Measurements from ENCODE around the gene ICAM3. TPM values are rescaled to one million over a fixed set of nuclear protein-coding genes. Genes with fewer than 3 reads are reported as not detected.

ICAM3 gene
- polyA plus RNA-seq, 6 donors from 2014 or later, result 156 to 235 (median 200) TPM

DNA sequence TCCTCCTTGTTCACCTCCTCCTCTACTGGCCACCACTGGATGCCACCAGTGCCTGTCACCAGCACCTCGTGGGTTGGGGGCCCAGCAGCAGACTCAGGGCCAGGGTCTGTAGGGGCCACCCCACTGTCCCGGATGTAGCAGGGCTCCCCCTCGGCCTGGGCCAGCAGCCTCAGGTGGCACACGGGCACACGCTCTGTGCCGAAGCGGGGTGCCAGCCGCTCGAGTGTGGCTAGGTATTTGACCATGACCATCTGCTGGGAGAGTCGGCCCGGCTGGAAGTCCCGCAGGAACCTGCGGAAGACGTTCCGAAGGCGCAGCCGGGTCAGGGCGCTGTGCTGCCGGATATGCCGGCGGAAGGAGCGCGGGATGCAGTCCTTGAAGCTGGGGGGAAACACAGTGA lies 26.1 kb upstream of the ICAM3 start:
- Mint-ChIP-seq H3K27ac (no peak overlapping the region), H3K27me3 (no peaks in the 10 kb centered on the region), H3K36me3 (peaks cover 4 to 18% of the 10 kb centered on the region in 2 donors), H3K9me3 (no peaks in the 10 kb centered on the region), H3K4me3 (no peak overlapping the region), H3K4me1 (peaks cover 7 to 11% (median 8%) of the 10 kb centered on the region in 3 donors)
- ATAC-seq (ENCODE audit: low read depth in 2 of 2) (no peak), DNase-seq (no peak)

DNA sequence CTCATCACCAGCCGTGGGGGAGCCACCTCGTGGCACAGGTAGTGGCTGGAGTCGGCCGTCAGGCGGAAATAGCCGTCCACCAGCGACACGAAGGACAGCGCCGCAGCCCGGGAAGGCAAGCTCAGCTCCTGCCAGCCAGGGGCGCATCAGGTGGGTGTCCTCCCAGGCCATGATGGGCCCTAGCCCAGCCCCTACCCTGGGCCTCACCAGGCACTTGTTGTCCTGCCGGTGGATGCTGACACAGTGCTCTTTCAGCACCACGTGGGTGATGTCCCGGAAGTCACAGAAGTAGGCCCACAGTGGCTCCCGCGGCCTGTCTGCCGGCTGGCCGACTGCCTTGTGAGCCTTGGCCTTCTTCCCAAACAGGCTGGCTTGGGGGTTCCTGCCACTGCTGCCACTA lies 25.2 kb upstream of the ICAM3 start:
- Mint-ChIP-seq H3K27me3 (no peaks in the 10 kb centered on the region), H3K36me3 (peaks cover 4 to 16% of the 10 kb centered on the region in 2 donors), H3K4me3 (no peak overlapping the region), H3K27ac (no peak overlapping the region), H3K9me3 (no peaks in the 10 kb centered on the region), H3K4me1 (peaks cover 7 to 11% (median 7%) of the 10 kb centered on the region in 3 donors)
- ATAC-seq (ENCODE audit: low read depth in 2 of 2) (no peak), DNase-seq (no peak)

DNA sequence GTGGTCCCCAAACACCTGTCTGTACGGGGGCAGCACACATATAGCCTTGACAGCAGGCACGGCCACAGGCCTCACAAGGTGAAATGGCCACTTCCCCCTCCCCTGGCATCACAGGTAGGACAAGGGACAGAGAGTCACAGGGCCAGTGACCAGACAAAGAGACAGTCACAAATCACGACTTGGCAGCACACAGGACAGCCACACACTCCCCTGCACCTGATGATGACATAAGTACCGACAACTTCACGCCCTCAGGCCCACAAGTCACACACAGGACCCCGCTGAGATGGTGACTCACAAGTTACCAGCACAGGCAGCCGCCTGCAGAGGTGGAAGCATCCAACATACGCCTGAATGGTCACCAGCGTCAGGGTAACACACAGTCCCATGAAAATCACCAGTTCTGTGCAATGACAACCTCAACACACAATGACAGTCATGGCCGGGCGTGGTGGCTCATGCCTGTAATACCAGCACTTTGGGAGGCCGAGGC lies 24.4 kb upstream of the ICAM3 start:
- H3K9me3 Mint-ChIP-seq, result no peaks in the 10 kb centered on the region
- H3K27me3 Mint-ChIP-seq, result no peaks in the 10 kb centered on the region
- H3K27ac Mint-ChIP-seq, result no peak overlapping the region
- peak overlapping the region in 1 of 8 donors; percentile 50 for H3K4me3 Mint-ChIP-seq
- no peak for DNase-seq
- no peak for ATAC-seq (ENCODE audit: low read depth in 2 of 2)
- peaks cover 5 to 7% (median 5%) of the 10 kb centered on the region in 3 donors for H3K4me1 Mint-ChIP-seq
- H3K36me3 Mint-ChIP-seq, result peaks cover 4 to 10% of the 10 kb centered on the region in 2 donors

DNA sequence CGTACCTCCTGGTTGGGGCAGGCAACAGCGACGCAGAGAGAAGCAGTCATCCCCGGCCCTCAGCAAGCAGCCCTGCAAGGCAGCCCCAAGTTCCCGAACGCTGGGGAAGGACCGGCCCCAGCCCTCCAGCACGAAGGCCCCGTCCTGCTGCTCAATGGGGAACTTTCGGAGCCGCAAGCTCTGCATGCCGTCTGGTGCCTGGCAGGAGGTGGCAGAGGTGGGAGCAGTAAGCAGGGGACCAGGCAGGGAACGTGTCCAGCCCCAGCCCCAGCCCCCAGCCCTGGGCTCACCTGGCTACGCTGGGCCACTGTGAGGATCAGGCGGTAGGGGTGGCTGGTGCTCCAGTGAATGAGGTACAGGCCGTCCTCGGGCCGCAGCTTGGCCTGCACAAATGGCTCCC lies 22.8 kb upstream of the ICAM3 start:
- H3K9me3 Mint-ChIP-seq, result no peaks in the 10 kb centered on the region
- no peak overlapping the region for H3K4me3 Mint-ChIP-seq
- peaks cover 4 to 10% of the 10 kb centered on the region in 2 donors for H3K36me3 Mint-ChIP-seq
- no peaks in the 10 kb centered on the region for H3K27me3 Mint-ChIP-seq
- no peak overlapping the region for H3K27ac Mint-ChIP-seq
- H3K4me1 Mint-ChIP-seq, result peaks cover 5 to 7% (median 5%) of the 10 kb centered on the region in 3 donors
- no peak for DNase-seq
- no peak for ATAC-seq (ENCODE audit: low read depth in 2 of 2)

DNA sequence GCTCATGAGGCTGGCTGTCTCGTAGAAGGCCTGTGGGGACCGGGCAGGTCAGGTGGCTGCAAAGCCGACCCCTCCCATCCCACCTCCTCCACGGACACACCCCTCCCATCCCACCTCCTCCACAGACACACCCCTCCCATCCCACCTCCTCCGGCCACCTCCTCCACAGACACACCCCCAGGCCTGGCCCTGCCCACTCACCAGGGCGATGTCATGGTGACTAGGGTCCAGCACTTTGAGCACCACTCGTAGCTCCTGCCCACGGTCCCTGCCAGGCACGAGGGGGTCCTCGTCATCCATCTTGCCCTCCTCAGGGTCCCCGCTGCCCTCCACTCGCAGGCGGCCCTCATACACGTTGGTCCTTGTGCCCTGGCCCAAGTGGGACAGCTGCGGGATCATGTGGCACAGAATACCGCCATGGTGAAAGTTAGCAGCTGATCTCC lies 22.2 kb upstream of the ICAM3 start:
- ATAC-seq (ENCODE audit: low read depth in 2 of 2), result no peak
- no peaks in the 10 kb centered on the region for H3K27me3 Mint-ChIP-seq
- no peak overlapping the region for H3K4me3 Mint-ChIP-seq
- no peak overlapping the region for H3K27ac Mint-ChIP-seq
- H3K4me1 Mint-ChIP-seq, result peaks cover 5% of the 10 kb centered on the region in 3 donors
- H3K36me3 Mint-ChIP-seq, result peaks cover 4 to 10% of the 10 kb centered on the region in 2 donors
- H3K9me3 Mint-ChIP-seq, result no peaks in the 10 kb centered on the region
- no peak for DNase-seq

DNA sequence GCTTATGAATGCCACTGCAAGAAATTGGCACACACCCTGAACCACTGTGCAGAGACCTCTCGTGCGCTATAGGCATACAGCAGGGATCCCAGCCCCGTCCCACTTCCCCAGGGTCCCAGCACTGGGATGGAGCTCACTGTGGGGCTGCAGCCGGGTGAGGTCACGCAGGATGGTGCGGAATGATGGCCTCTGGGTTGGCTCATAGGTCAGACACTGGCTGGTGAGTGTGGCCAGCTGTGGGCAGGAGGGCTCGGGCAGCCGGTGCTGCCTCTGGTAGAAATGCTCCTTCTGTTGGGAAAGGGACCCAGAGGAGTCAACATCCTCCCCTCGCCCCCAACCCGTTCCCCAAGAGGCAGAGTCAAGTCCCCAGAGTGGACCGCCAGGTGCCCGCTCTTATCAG lies 17.0 kb upstream of the ICAM3 start:
- H3K27me3 Mint-ChIP-seq, result no peaks in the 10 kb centered on the region
- no peak overlapping the region for H3K27ac Mint-ChIP-seq
- ATAC-seq (ENCODE audit: low read depth in 2 of 2) (no peak), DNase-seq (no peak)
- no peaks in the 10 kb centered on the region for H3K9me3 Mint-ChIP-seq
- H3K36me3 Mint-ChIP-seq, result peaks cover 0 to 22% of the 10 kb centered on the region in 2 donors
- H3K4me1 Mint-ChIP-seq, result peaks cover 0 to 11% (median 5%) of the 10 kb centered on the region in 3 donors
- H3K4me3 Mint-ChIP-seq, result no peak overlapping the region

DNA sequence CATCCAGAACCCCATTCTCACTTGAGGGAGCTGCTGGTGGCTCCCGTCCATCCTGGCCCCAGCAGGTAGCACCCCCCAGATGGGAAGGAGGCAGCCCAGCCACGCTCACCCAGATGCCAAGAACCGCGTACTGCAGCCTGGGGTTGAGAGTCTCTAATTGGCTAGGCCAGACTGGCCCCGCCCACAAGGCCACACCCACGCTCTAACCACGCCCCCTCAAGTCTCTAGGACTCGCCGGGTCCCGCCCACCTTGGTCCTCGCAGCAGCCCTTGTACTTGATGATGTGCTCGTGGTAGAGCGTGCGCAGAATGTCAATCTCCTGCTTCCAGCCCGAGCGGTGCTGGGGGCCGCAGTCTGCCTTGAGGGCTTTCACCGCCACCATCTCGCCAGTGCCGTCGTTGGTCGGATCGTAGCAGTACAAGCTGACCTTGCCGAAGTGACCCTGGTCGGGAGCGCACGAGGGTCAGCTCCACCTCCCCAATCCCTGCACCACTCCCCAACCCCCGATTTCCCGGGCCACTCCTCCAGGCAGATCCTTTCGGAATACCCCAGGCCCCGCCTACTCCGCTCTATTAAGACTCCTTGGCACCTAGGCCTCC lies 14.5 kb upstream of the ICAM3 start:
- H3K4me3 Mint-ChIP-seq, result no peak overlapping the region
- H3K4me1 Mint-ChIP-seq, result peaks cover 0 to 6% (median 0%) of the 10 kb centered on the region in 3 donors
- ATAC-seq (ENCODE audit: low read depth in 2 of 2), result peak in 1 of 2 donors; percentile 39
- no peak for DNase-seq
- peaks cover 0 to 14% of the 10 kb centered on the region in 2 donors for H3K36me3 Mint-ChIP-seq
- H3K9me3 Mint-ChIP-seq, result no peaks in the 10 kb centered on the region
- no peaks in the 10 kb centered on the region for H3K27me3 Mint-ChIP-seq
- H3K27ac Mint-ChIP-seq, result peak overlapping the region in 1 of 6 donors; percentile 16

DNA sequence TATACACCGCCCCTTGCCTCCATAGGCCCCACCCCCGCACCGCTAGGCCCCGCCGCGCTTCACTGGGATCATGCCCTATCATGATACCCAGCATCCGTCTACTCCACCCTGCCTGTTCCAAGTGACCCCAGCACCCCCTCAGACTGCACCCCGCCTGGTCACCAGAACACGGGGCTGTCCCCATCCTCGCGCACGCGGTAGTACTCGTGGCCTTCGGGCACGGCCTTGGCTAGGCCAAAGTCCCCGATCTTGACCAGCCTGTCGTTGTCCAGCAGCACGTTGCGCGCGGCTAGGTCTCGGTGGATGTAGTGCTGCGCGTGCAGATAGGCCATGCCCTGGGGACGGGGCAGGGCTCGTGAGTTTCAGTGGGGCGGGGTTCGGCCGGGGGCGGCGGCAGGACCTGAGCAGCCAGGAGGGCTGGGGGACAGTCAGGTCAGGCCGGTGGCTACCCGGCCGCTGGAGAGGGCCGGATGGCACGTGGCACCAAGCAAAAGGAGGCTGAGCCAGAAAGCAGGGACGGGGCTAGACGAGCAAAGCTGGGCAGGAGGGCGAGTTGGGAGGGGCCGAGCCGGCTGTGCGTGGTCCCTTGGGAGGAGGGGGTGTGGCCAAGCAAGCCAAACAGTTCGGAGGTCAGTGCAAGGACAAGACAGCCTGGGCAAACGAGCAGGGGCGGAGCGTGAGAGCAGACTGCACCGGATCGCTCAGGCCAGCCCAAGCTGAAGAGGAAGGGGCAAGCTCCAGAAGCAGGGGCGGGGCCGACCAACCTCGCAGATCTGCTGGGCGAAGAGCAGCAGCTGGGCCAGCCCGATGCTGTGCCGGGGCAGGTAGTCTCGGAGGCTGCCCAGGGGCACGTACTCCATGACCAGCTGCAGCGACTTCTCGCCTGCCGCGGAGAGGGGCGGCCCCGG lies 13.6 kb upstream of the ICAM3 start:
- peaks cover 0 to 14% of the 10 kb centered on the region in 2 donors for H3K36me3 Mint-ChIP-seq
- peaks cover 0 to 6% (median 0%) of the 10 kb centered on the region in 3 donors for H3K4me1 Mint-ChIP-seq
- H3K4me3 Mint-ChIP-seq, result no peak overlapping the region
- no peak for ATAC-seq (ENCODE audit: low read depth in 2 of 2)
- no peaks in the 10 kb centered on the region for H3K9me3 Mint-ChIP-seq
- H3K27me3 Mint-ChIP-seq, result no peaks in the 10 kb centered on the region
- no peak overlapping the region for H3K27ac Mint-ChIP-seq
- no peak for DNase-seq

DNA sequence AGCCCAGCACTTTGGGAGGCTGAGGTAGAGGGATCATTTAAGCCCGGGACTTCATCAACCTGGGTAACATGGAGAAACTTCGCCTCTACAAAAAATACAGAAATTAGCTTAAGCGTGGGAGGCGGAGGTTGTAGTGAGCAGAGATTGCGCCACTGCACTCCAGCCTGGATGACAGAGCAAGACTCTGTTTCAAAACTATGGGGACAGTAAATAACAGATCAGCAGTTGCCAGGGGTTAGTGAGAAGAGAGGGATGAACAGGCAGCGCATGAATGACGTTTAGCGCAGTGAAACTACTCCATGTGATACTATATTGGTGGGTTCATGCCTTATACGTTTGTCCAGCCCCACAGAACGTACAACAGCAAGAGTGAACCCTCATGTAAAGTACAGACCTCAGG lies 7.1 kb upstream of the ICAM3 start:
- H3K9me3 Mint-ChIP-seq, result no peaks in the 10 kb centered on the region

DNA sequence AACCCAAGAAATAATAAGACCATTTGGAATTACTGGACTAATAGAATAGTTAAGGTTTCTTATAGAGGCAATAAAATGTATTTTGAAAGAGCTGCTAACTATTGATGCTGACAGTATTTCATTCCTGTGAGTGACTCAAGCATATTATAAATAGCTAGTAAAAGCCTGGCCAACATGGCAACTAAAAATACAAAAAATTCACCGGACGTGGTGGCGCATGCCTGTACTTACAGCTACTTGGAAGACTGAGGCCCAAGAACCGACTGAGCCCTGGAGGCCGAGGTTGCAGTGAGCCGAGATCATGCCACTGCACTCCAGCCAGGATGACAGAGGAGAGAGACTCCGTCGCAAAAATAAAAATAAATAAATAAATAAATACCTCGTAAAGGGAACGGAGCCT lies 5.4 kb upstream of the ICAM3 start:
- no peak for DNase-seq
- Mint-ChIP-seq H3K36me3 (no peaks in the 10 kb centered on the region), H3K4me3 (no peak overlapping the region), H3K27me3 (no peaks in the 10 kb centered on the region), H3K27ac (no peak overlapping the region), H3K9me3 (no peaks in the 10 kb centered on the region), H3K4me1 (peaks cover 3 to 6% (median 5%) of the 10 kb centered on the region in 3 donors)
- no peak for ATAC-seq (ENCODE audit: low read depth in 2 of 2)

More for the DNA sequence above, 7.1 kb upstream of the ICAM3 start:
- H3K27me3 Mint-ChIP-seq, result no peaks in the 10 kb centered on the region
- H3K4me3 Mint-ChIP-seq, result no peak overlapping the region
- no peak for ATAC-seq (ENCODE audit: low read depth in 2 of 2)
- H3K36me3 Mint-ChIP-seq, result no peaks in the 10 kb centered on the region
- H3K27ac Mint-ChIP-seq, result no peak overlapping the region
- H3K4me1 Mint-ChIP-seq, result no peaks in the 10 kb centered on the region
- no peak for DNase-seq

DNA sequence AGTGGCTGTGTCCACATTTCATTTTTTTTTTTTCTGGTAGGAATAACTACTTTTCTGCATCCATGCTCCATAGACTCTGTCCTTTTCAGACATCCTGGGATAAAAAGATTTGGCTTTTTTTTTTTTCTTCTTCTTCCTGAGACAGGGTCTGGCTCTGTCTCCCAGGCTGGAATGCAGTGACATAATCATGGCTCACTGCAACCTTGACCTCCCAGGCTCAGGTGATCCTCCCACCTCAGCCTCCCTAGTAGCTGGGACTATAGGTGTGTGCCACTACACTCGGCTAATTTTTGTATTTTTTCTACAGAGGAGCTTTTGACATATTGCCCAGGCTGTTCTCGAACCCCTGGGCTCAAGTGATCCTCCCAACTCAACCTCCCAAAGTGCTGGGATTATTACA lies 4.1 kb upstream of the ICAM3 start:
- H3K9me3 Mint-ChIP-seq, result no peaks in the 10 kb centered on the region
- no peak overlapping the region for H3K27ac Mint-ChIP-seq
- ATAC-seq (ENCODE audit: low read depth in 2 of 2), result no peak
- no peaks in the 10 kb centered on the region for H3K27me3 Mint-ChIP-seq
- H3K4me1 Mint-ChIP-seq, result peaks cover 16 to 19% (median 18%) of the 10 kb centered on the region in 3 donors
- peak overlapping the region in 1 of 8 donors; percentile 59 for H3K4me3 Mint-ChIP-seq
- H3K36me3 Mint-ChIP-seq, result no peaks in the 10 kb centered on the region
- no peak for DNase-seq

DNA sequence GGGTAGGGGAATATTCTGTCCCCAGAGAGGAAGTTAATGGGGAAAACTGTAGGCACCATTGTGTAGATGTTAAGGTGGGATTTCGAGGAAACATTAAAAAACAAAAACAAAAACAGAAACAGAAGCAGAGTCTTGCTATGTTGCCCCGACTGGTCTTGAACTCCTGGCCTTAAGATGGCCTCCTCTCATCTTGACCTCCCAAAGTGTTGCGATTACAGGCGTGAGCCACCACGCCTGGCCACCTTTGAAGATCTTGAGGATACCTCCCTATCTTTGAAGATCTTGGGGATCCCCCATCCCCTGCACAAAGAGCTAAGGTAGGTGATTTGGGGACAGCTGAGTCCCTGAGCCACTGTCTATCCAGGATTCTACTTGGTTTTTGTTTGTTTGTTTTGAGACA lies 553 bp upstream of the ICAM3 start:
- H3K27ac Mint-ChIP-seq, result peak overlapping the region in 4 of 6 donors; percentile 80 to 96 (median 93)
- H3K9me3 Mint-ChIP-seq, result no peaks in the 10 kb centered on the region
- no peak for ATAC-seq (ENCODE audit: low read depth in 2 of 2)
- DNase-seq, result no peak
- H3K4me1 Mint-ChIP-seq, result peaks cover 21 to 34% (median 32%) of the 10 kb centered on the region in 3 donors
- no peaks in the 10 kb centered on the region for H3K27me3 Mint-ChIP-seq
- no peaks in the 10 kb centered on the region for H3K36me3 Mint-ChIP-seq
- H3K4me3 Mint-ChIP-seq, result peak overlapping the region; percentile 93 to 99 (median 97)

DNA sequence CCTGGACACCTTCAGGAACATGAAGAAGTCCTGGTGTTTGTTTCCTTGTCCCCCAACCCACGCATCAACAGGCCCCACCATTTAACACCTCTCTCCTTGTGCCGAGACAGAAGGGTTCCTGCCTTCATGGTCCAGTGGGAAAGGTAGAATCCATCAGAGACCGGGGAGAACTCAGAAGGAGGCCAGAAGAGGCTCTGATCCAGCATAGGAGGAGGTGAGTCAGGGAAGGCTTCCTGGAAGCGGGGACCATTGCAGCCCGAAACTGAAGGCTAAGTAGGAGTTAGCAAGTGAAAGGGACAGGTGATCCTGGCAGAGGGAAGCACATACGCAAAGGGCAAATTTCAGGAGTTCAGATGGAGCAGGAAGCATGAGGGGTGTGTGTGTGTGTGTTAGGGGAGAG lies 484 bp downstream of the ICAM3 start:
- Mint-ChIP-seq H3K27me3 (no peaks in the 10 kb centered on the region), H3K27ac (peak overlapping the region; percentile 60 to 96 (median 90)), H3K4me1 (peaks cover 21 to 39% (median 36%) of the 10 kb centered on the region in 3 donors), H3K9me3 (no peaks in the 10 kb centered on the region), H3K36me3 (no peaks in the 10 kb centered on the region), H3K4me3 (peak overlapping the region; percentile 93 to 99 (median 97))
- DNase-seq (no peak), ATAC-seq (ENCODE audit: low read depth in 2 of 2) (no peak)
